Measurements from ENCODE around the gene SLC22A17. TPM values are rescaled to one million over a fixed set of nuclear protein-coding genes. Genes with fewer than 3 reads are reported as not detected.

SLC22A17 gene
- total and polyA plus RNA-seq, 4 donors = 5.4 to 27.3 (median 9.7) TPM

- H3K27me3 ChIP-seq (ENCODE audit: control insufficient read depth in 3 of 3, insufficient read depth in 3 of 3, low read length in 2 of 3) = peaks cover 0 to 5% (median 0%) of the 10 kb centered on the region in 3 donors
- TF ChIP-seq CTCF (IDR thresholded peaks at IDR 0.05; ENCODE audit: control extremely low read depth, extremely low read depth) = no peak
- ATAC-seq (ENCODE audit: insufficient read depth, low FRiP score) (no peak), DNase-seq (no peak)
- no peak overlapping the region for H3K4me3 ChIP-seq
- 90 to 97% methylated on average over 6 of the region's 6 CpGs for WGBS, 2 donors
- no peaks in the 10 kb centered on the region for H3K4me1 ChIP-seq (ENCODE audit: control insufficient read depth in 5 of 5, insufficient read depth in 5 of 5, low read length in 5 of 5)
- no peaks in the 10 kb centered on the region for H3K36me3 ChIP-seq (ENCODE audit: control insufficient read depth in 4 of 4, insufficient read depth in 4 of 4, low read length in 4 of 4)
- peaks cover 0 to 5% (median 0%) of the 10 kb centered on the region in 4 donors for H3K9me3 ChIP-seq (ENCODE audit: control insufficient read depth in 4 of 4, insufficient read depth in 3 of 4, low read length in 3 of 4)
- peak overlapping the region in 1 of 2 donors; percentile 47 for H3K27ac ChIP-seq (ENCODE audit: low read depth in 1 of 2, low read length in 1 of 2)
- no peak overlapping the region for H3K9ac ChIP-seq (ENCODE audit: insufficient read depth in 1 of 2, low read length in 2 of 2)
Measured at GRCh38 chr14:23399591-23399990, 46.9 kb upstream of the SLC22A17 start.

DNA sequence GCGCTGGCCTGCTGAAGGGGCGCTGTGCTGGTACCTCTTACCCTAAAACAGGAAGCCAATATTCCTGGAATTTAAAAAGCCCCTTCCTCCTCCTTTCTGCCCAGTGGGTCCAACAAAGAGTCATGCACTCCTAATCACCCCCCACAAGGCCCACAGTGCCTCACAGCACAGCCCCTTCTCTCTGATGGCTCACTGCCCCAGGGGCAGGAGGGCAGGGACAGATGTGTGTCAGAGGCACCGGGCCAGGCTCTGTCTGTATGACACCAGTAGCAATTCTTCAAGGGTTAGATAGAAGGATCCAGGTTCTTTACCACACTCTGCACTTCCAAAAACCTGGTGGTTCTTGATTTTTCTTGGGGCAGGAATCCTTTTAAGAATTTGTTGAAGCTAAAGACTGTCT is 46.4 kb upstream of the SLC22A17 start:
- Histone ChIP-seq H3K9me3 (ENCODE audit: control insufficient read depth in 4 of 4, insufficient read depth in 3 of 4, low read length in 3 of 4) (peaks cover 0 to 2% (median 0%) of the 10 kb centered on the region in 4 donors), H3K9ac (ENCODE audit: insufficient read depth in 1 of 2, low read length in 2 of 2) (no peak overlapping the region), H3K27me3 (ENCODE audit: control insufficient read depth in 3 of 3, insufficient read depth in 3 of 3, low read length in 2 of 3) (peaks cover 0 to 5% (median 0%) of the 10 kb centered on the region in 3 donors), H3K36me3 (ENCODE audit: control insufficient read depth in 4 of 4, insufficient read depth in 4 of 4, low read length in 4 of 4) (no peaks in the 10 kb centered on the region), H3K4me3 (no peak overlapping the region), H3K4me1 (ENCODE audit: control insufficient read depth in 5 of 5, insufficient read depth in 5 of 5, low read length in 5 of 5) (no peaks in the 10 kb centered on the region), H3K27ac (ENCODE audit: low read depth in 1 of 2, low read length in 1 of 2) (peak overlapping the region in 1 of 2 donors; percentile 47)
- no peak for TF ChIP-seq CTCF (IDR thresholded peaks at IDR 0.05; ENCODE audit: control extremely low read depth, extremely low read depth)
- DNase-seq (no peak), ATAC-seq (ENCODE audit: insufficient read depth, low FRiP score) (no peak)
- WGBS, 2 donors = 85 to 100% methylated on average over 3 of the region's 3 CpGs

DNA sequence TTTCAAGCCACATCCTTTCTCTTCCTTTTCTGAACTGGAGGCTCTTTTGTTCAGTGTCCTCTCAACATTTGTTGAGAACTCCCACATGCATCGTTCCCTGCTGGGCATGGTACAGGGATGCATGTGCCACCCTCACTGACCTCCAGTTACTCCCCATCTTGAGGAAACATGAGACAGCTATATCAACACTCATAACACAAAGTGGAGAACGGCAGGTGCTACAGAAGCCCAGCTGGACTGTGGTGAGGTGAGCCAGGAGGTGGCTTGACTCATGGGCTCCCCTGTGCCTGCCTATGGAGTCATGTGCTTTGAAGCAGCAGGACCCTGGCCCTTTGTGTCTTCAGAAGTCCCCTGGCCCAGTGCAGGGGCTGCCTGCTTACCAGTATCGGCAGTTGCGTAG is 45.7 kb upstream of the SLC22A17 start:
- ATAC-seq (ENCODE audit: insufficient read depth, low FRiP score) = no peak
- Histone ChIP-seq H3K4me1 (ENCODE audit: control insufficient read depth in 5 of 5, insufficient read depth in 5 of 5, low read length in 5 of 5) (no peaks in the 10 kb centered on the region), H3K36me3 (ENCODE audit: control insufficient read depth in 4 of 4, insufficient read depth in 4 of 4, low read length in 4 of 4) (no peaks in the 10 kb centered on the region), H3K9ac (ENCODE audit: insufficient read depth in 1 of 2, low read length in 2 of 2) (no peak overlapping the region), H3K27me3 (ENCODE audit: control insufficient read depth in 3 of 3, insufficient read depth in 3 of 3, low read length in 2 of 3) (peaks cover 0 to 5% (median 0%) of the 10 kb centered on the region in 3 donors), H3K27ac (ENCODE audit: low read depth in 1 of 2, low read length in 1 of 2) (no peak overlapping the region), H3K4me3 (no peak overlapping the region), H3K9me3 (ENCODE audit: control insufficient read depth in 4 of 4, insufficient read depth in 3 of 4, low read length in 3 of 4) (peaks cover 0 to 2% (median 0%) of the 10 kb centered on the region in 4 donors)
- 80 to 90% methylated on average over 4 of the region's 4 CpGs for WGBS, 2 donors
- no peak for DNase-seq
- no peak for TF ChIP-seq CTCF (IDR thresholded peaks at IDR 0.05; ENCODE audit: control extremely low read depth, extremely low read depth)

DNA sequence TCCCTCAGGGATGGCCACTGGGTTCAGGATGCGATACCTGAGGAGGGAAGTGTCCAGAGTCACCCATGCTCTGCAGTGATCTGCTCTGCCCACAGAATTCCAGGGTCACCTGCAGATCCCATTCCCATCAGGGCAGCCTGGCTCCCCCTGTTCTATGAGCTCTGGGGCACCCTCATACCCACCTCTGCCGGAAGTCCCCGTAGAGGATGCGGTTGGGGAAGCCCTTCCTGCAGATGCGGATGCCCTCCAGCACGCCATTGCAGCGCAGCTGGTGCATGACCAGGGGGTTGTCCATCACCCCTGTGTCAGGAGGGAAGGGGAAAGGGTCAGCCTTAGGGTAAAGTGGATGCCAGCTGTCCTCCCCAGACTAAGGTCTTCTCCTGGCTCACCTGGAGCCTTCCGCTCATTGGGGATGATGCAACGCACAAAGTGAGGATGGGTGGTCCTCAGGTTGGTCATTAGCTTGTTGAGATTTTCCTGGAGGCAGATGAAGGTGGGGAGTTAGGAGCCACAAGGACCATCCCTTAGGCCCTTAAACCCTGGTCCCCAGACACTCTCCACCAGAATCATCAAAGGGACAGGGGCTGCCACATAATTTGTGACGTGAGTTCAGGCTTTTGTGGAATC is 44.2 kb upstream of the SLC22A17 start:
- DNase-seq = no peak
- H3K27me3 ChIP-seq (ENCODE audit: control insufficient read depth in 3 of 3, insufficient read depth in 3 of 3, low read length in 2 of 3) = no peaks in the 10 kb centered on the region

More for the DNA sequence above, 44.2 kb upstream of the SLC22A17 start:
- H3K9ac ChIP-seq (ENCODE audit: insufficient read depth in 1 of 2, low read length in 2 of 2) = no peak overlapping the region
- no peak overlapping the region for H3K27ac ChIP-seq (ENCODE audit: low read depth in 1 of 2, low read length in 1 of 2)
- H3K9me3 ChIP-seq (ENCODE audit: control insufficient read depth in 4 of 4, insufficient read depth in 3 of 4, low read length in 3 of 4) = no peaks in the 10 kb centered on the region
- H3K4me3 ChIP-seq = no peak overlapping the region
- no peak for ATAC-seq (ENCODE audit: insufficient read depth, low FRiP score)
- WGBS, 2 donors = 92 to 94% methylated on average over 10 of the region's 10 CpGs
- TF ChIP-seq CTCF (IDR thresholded peaks at IDR 0.05; ENCODE audit: control extremely low read depth, extremely low read depth) = no peak
- no peaks in the 10 kb centered on the region for H3K36me3 ChIP-seq (ENCODE audit: control insufficient read depth in 4 of 4, insufficient read depth in 4 of 4, low read length in 4 of 4)
- no peaks in the 10 kb centered on the region for H3K4me1 ChIP-seq (ENCODE audit: control insufficient read depth in 5 of 5, insufficient read depth in 5 of 5, low read length in 5 of 5)
